ENCODE data around the gene LRFN3.
"Not testable (repeated sequence)": the region's sequence is repeated elsewhere in the genome, so short reads cannot be mapped to it uniquely, and the experiment has no call there.

The LRFN3 gene

DNA sequence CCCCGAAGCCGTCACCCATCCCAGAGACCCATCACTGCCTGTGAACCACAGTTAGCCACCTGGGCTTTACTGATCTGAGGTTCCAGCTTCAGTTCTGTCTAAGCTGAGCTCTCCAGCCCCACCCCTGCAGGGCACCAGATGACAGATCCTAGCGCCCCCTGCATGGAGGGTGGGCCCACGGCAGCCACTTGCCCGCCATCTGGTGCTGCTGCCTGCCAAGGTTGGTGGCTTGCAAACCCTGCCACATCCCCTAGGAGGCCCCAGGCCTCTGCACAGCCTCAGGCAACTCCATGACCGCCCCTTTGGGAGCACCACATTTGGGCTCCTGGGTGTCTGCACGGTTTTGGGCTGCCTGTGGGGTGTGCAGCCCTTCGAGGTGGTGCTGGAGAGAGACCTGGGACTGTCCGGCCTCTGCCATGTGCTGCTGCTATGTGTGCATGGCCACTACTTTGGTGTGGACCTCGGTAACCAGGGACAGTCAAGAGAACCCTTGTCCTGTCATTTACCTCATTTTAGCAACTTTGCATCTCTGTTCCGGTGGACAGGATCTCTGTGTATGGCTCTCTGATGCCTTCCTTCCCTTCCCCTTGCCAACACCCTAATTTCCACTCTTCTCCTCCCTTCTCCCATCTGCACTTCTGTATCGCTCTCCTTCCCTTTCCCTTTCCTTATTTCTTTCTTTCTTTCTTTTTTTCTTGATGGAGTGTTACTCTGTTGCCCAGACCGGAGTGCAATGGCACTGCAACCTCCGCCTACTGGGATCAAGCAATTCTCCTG lies 41.5 kb downstream of the LRFN3 start:
- no peak for DNase-seq

DNA sequence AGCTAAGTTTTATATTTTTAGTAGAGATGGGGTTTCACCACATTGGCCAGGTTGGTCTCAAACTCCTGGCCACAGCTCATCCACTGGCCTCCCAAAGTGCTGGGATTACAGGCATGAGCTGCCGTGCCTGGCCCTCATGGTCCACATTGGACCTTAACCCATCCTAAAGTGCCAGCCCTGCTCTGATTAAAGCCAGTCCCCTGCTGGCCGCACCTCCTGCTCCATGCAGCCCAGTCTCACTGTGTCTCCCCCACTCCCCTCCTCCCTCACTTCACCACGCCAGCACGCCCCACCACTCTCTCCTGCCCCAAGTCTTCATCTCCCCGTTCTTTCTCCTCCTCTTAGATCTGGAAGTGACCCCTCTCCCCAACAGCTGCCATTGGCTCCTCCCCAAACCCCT lies 42.1 kb downstream of the LRFN3 start:
- DNase-seq: no peak

- DNase-seq: no peak
These were observed 42.7 kb downstream of the LRFN3 start for GRCh38 chr19:35978832-35979365.

GRCh38 chr19:35980997-35981396 lies 44.8 kb downstream of the LRFN3 start:
- DNase-seq: not testable (repeated sequence)

- DNase-seq: no peak
These were observed 47.0 kb downstream of the LRFN3 start for GRCh38 chr19:35983177-35983576.

DNA sequence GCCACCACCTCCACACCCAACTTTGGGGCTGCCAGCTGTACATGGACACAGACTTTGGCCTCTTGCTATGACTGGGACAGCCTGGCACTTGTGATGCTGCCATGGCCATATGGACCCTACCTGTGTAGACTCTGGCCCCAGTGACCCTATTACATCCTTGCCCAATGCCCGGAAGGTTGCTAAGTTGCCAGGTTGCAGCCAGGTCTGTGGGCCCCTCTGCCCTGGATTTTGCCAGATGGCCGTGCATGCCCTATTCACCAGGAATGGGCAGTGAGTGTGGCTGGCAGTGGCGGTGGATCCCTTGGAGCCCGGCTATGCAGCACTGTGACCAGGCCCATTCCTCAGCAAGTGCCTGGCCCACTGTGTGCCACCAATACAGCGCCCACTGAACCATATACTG lies 49.9 kb downstream of the LRFN3 start:
- no peak for DNase-seq

DNA sequence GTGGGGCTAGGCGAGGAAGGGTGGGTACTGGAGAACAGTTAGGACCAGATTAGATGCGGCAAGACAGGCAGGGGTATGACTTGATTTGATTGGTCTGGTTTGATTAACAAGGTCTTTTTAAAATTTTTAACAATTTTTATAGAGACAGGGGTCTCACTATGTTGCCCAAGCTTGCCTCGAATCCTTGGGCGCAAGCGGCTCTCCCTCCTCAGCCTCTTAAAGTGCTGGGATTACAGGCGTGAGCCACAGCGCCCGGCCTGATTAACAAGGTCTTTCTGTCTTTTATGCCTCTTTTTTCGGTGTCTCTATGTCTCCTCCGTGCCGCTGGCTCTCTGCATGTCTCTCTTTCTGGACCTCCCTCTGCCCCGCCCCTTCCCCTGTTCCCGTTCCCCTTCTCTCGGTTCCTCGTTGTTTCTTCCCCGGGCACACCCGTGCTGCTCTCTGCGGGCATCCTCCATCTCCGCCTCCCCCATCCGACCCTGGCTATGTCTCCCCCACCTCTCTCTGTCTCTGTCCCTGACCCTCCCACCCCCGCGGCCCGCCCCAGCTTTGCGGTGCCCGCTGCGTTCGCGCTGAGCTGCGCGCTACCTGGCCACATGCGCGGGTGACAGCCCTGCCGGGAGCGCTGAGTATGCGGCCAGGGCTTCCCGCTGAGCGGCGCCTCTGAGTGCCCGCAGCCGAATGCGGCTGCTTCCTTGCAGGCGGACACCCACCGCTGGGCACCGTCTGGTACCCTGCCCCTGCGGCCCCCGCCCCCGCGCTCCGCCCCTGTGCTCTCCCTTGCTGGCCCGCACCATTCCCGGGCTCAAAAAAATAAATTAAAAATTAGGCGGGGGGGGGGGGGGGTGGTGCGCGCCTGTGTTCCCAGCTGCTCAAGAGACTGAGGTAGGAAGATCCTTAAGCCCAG lies 50.7 kb downstream of the LRFN3 start:
- no peak for DNase-seq

DNA sequence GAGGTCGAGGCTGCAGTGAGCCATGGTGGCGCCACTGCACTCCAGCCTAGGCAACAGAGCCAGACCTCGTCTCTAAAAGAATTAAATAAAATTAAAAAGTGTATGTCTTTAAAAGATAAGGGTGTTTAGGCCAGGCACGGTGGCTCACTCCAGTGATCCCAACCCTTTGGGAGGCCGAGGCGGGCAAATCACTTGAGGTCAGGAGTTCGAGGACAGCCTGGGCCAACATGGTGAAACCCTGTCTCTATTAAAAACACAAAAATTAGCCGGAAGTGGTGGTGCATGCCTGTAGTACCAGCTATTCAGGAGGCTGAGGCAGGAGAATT lies 51.4 kb downstream of the LRFN3 start:
- no peak for DNase-seq

GRCh38 chr19:35988824-35989223 lies 52.6 kb downstream of the LRFN3 start:
- no peak for DNase-seq

- no peak for DNase-seq
These were observed 54.0 kb downstream of the LRFN3 start for GRCh38 chr19:35990156-35990555.

DNA sequence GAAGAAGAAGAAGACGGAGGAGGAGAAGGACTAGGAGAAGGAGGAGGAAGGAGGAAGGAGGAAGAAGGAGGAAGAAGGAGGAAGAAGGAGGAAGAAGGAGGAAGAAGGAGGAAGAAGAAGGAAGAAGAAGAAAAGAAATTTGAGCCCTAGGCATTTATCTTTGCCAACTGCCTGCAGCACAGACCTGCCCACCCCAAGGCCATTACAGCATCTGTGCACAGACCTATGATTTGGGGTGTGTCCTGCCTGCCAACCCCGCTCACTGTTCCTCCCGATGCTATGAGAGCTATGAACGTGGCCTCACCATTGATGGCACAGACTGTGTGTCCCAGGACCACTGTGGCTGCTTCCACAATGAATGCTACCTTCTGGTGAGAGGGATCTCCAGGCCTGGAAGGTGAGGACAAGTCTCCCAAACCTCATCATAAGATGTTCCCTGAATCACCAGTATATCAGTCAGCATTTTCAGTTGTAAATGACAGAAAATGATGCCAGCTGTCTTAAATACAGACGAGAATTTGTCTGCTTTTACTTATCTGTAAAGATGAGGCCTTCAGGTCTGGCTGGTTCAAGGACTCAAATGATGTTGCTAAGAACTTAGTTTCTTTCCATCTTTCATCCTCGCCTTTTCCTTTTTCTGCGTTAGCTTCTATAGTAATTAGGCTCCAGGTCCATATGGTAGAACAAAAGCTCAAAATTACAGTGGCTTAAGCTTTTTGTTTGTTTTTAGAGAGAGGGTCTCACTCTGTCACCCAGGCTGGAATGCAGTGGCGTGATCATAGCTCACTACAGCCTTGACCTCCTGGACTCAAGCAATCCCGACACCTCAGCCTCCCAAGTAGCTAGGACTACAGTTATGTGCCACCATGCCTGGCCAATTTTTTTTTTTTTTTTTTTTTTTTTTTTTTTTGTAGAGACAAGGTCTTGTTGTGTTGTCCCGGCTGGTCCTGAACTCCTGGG lies 54.9 kb downstream of the LRFN3 start:
- no peak for DNase-seq

- no peak for DNase-seq
These were observed 55.7 kb downstream of the LRFN3 start for GRCh38 chr19:35991731-35992450.

GRCh38 chr19:35992907-35993765 lies 57.0 kb downstream of the LRFN3 start:
- DNase-seq: no peak

- no peak for DNase-seq
These were observed 57.9 kb downstream of the LRFN3 start for GRCh38 chr19:35993923-35994598.
